CD4-positive, CD25-positive, alpha-beta regulatory T cell (primary cell): Measurements from ENCODE around the gene BAHCC1. TPM values are rescaled to one million over a fixed set of nuclear protein-coding genes. Genes with fewer than 3 reads are reported as not detected.

Source experiments
- ATAC-seq, 2 donors: fragments of 150-1000 bp; cut with Tn5 transposase; one replicate each; pipeline ENCODE4 v1.10.0; 2021; ENCODE audit warnings: low read depth in 2 of 2, moderate number of reproducible peaks in 2 of 2, moderate library complexity in 1 of 2
- DNase-seq, 3 donors: peaks; one replicate each; pipeline versions ENCODE4 v3.0.0 to v3.0.0-alpha.2; 2012 to 2022; ENCODE audit warnings: mixed read lengths in 1 of 3
- H3K27ac ChIP-seq: one replicate; pipeline ENCODE4 v1.7.0; 2013; ENCODE audit warnings: mild to moderate bottlenecking, low read length; ENCODE audit not compliant: insufficient read depth, poor library complexity, severe bottlenecking
- H3K27me3 ChIP-seq: one replicate; pipeline ENCODE4 v1.7.0; 2013; ENCODE audit warnings: low read length; ENCODE audit not compliant: control insufficient read depth, insufficient read depth
- H3K36me3 ChIP-seq: one replicate; pipeline ENCODE4 v1.7.0; 2013; ENCODE audit warnings: mild to moderate bottlenecking, low read length, moderate library complexity; ENCODE audit not compliant: control insufficient read depth, insufficient read depth
- H3K4me1 ChIP-seq: 2 replicates; pipeline ENCODE4 v1.7.0; 2013; ENCODE audit warnings: mild to moderate bottlenecking, low read length; ENCODE audit not compliant: insufficient read depth, control insufficient read depth, poor library complexity, severe bottlenecking
- H3K4me3 ChIP-seq: one replicate; pipeline ENCODE4 v1.7.0; 2013; ENCODE audit warnings: low read depth, mild to moderate bottlenecking, low read length, moderate library complexity
- H3K9me3 ChIP-seq, 2 experiments: 1 replicate in 1 of 2; 2 replicates in 1 of 2; pipeline ENCODE4 v1.7.0; 2013; ENCODE audit warnings: low read length in 2 of 2, mild to moderate bottlenecking in 1 of 2, moderate library complexity in 1 of 2; ENCODE audit not compliant: control insufficient read depth in 2 of 2
- H3K27ac Mint-ChIP-seq, 3 donors: one replicate each; pipeline ENCODE4 v1.8.0; 2020 to 2022; ENCODE audit warnings: mild to moderate bottlenecking in 3 of 3, mixed read lengths in 3 of 3, moderate library complexity in 2 of 3
- H3K27me3 Mint-ChIP-seq: one replicate; pipeline ENCODE4 v1.8.0; 2022; ENCODE audit warnings: mild to moderate bottlenecking, mixed read lengths
- H3K36me3 Mint-ChIP-seq: one replicate; pipeline ENCODE4 v1.8.0; 2020; ENCODE audit warnings: mixed read lengths
- H3K4me1 Mint-ChIP-seq, 4 donors: one replicate each; pipeline ENCODE4 v1.8.0; 2020 to 2022; ENCODE audit warnings: mixed read lengths in 4 of 4, mild to moderate bottlenecking in 1 of 4
- H3K4me3 Mint-ChIP-seq, 4 donors: one replicate each; pipeline ENCODE4 v1.8.0; 2020 to 2022; ENCODE audit warnings: mild to moderate bottlenecking in 4 of 4, mixed read lengths in 4 of 4, moderate library complexity in 3 of 4
- H3K9me3 Mint-ChIP-seq, 7 donors: one replicate each; pipeline ENCODE4 v1.8.0; 2020 to 2022; ENCODE audit warnings: mixed read lengths in 7 of 7, mild to moderate bottlenecking in 3 of 7, moderate library complexity in 2 of 7
- polyA plus RNA-seq, 4 donors: library from polyadenylated mRNA; unstranded; fragments of 300-500 nt; fragmentation: Illumina TruSeq; gene quantifications; one replicate each; pipeline ENCODE4 v1.2.3, GENCODE V29; 2021
- total RNA-seq: library from RNA; stranded (reverse); gene quantifications from one replicate; pipeline ENCODE4 v1.2.3, GENCODE V29; 2022

Gene BAHCC1
- total and polyA plus RNA-seq, 5 donors from 2014 or later, result 0.54 TPM; not detected in 4

- no peaks in the 10 kb centered on the region for H3K27me3 ChIP-seq
- ATAC-seq (no peak), DNase-seq (no peak)
- H3K4me1 ChIP-seq, result peaks cover 37% of the 10 kb centered on the region
- Mint-ChIP-seq H3K27me3 (peaks cover 12% of the 10 kb centered on the region), H3K4me1 (peaks cover 0 to 13% (median 0%) of the 10 kb centered on the region in 4 donors), H3K36me3 (no peaks in the 10 kb centered on the region), H3K27ac (no peak overlapping the region), H3K4me3 (peak overlapping the region in 2 of 4 donors; percentile 38 to 76), H3K9me3 (peaks cover 0 to 1% (median 0%) of the 10 kb centered on the region in 7 donors)
- no peaks in the 10 kb centered on the region for H3K9me3 ChIP-seq
- H3K27ac ChIP-seq, result no peak overlapping the region
- no peaks in the 10 kb centered on the region for H3K36me3 ChIP-seq
- H3K4me3 ChIP-seq, result no peak overlapping the region
Observed at GRCh38 chr17:81427173-81428120, 32.2 kb downstream of the BAHCC1 start.

DNA sequence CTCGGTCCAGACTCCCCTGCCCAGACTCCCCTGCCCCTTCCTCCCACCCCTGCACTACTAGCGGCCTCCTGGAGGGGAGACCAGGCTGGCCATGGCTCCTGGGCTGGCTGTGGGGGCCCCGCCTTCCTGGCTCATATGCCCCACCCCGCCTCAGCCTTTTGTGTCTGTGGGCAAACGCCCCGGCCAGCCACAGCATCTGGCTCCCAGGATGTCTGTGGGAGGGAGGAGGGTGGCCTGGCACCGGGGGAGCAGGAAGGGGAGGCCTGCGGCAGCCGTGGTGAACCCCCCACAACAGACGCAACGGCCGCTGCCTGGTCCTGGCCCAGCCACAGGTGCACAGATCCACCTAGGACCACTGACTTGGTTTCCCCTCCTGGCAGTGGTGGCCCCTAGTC, 32.9 kb downstream of the BAHCC1 start:
- H3K36me3 Mint-ChIP-seq, result no peaks in the 10 kb centered on the region
- Histone ChIP-seq H3K4me3 (no peak overlapping the region), H3K9me3 (no peaks in the 10 kb centered on the region), H3K36me3 (no peaks in the 10 kb centered on the region), H3K4me1 (peaks cover 37% of the 10 kb centered on the region), H3K27me3 (no peaks in the 10 kb centered on the region), H3K27ac (no peak overlapping the region)
- peak overlapping the region in 1 of 4 donors; percentile 38 for H3K4me3 Mint-ChIP-seq
- ATAC-seq (no peak), DNase-seq (no peak)
- H3K9me3 Mint-ChIP-seq, result peaks cover 0 to 1% (median 0%) of the 10 kb centered on the region in 7 donors
- peaks cover 12% of the 10 kb centered on the region for H3K27me3 Mint-ChIP-seq
- no peak overlapping the region for H3K27ac Mint-ChIP-seq
- peaks cover 0 to 13% (median 0%) of the 10 kb centered on the region in 4 donors for H3K4me1 Mint-ChIP-seq

DNA sequence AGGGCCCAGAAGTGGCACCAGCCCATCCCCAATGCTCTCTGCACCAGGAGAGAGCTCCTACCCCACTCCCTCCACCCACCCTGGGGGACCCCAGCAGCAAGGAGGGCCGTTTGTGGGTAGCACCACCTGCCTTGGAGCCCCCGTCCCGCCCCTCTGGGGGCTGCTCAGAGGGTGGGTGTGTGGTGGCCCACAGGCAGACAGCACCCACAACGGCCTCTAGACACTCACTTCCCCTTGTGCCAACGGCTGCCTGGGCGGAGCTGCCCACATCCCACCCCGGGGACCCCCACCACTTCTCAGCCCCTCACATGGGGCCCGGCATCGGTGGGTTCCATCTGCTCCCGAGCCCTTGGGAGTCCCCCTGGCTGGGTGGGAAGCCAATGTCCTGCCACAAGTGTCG, 33.3 kb downstream of the BAHCC1 start:
- Histone ChIP-seq H3K9me3 (no peaks in the 10 kb centered on the region), H3K27me3 (no peaks in the 10 kb centered on the region), H3K4me3 (no peak overlapping the region), H3K36me3 (no peaks in the 10 kb centered on the region), H3K4me1 (peaks cover 37% of the 10 kb centered on the region), H3K27ac (no peak overlapping the region)
- no peak for DNase-seq
- Mint-ChIP-seq H3K27me3 (peaks cover 12% of the 10 kb centered on the region), H3K4me3 (no peak overlapping the region), H3K4me1 (peaks cover 0 to 13% (median 0%) of the 10 kb centered on the region in 4 donors), H3K36me3 (no peaks in the 10 kb centered on the region), H3K9me3 (peaks cover 0 to 1% (median 0%) of the 10 kb centered on the region in 7 donors), H3K27ac (no peak overlapping the region)
- peak in 1 of 2 donors; percentile 11 for ATAC-seq

GRCh38 chr17:81428948-81429774, 33.9 kb downstream of the BAHCC1 start:
- Histone ChIP-seq H3K9me3 (no peaks in the 10 kb centered on the region), H3K4me1 (peaks cover 37% of the 10 kb centered on the region), H3K36me3 (no peaks in the 10 kb centered on the region), H3K27ac (no peak overlapping the region), H3K27me3 (no peaks in the 10 kb centered on the region), H3K4me3 (no peak overlapping the region)
- Mint-ChIP-seq H3K9me3 (peaks cover 0 to 1% (median 0%) of the 10 kb centered on the region in 7 donors), H3K4me1 (peaks cover 0 to 13% (median 0%) of the 10 kb centered on the region in 4 donors), H3K36me3 (no peaks in the 10 kb centered on the region), H3K27me3 (peaks cover 12% of the 10 kb centered on the region), H3K27ac (peak overlapping the region in 1 of 3 donors; percentile 20), H3K4me3 (no peak overlapping the region)
- ATAC-seq (no peak), DNase-seq (no peak)

- H3K27me3 ChIP-seq, result no peaks in the 10 kb centered on the region
- H3K36me3 Mint-ChIP-seq, result no peaks in the 10 kb centered on the region
- H3K27ac Mint-ChIP-seq, result no peak overlapping the region
- peaks cover 0 to 13% (median 0%) of the 10 kb centered on the region in 4 donors for H3K4me1 Mint-ChIP-seq
- no peak for ATAC-seq
- DNase-seq, result no peak
- peaks cover 0 to 1% (median 0%) of the 10 kb centered on the region in 7 donors for H3K9me3 Mint-ChIP-seq
- H3K27me3 Mint-ChIP-seq, result peaks cover 13% of the 10 kb centered on the region
- H3K36me3 ChIP-seq, result no peaks in the 10 kb centered on the region
- no peak overlapping the region for H3K27ac ChIP-seq
- H3K4me1 ChIP-seq, result peaks cover 37% of the 10 kb centered on the region
- H3K4me3 Mint-ChIP-seq, result no peak overlapping the region
- no peaks in the 10 kb centered on the region for H3K9me3 ChIP-seq
- no peak overlapping the region for H3K4me3 ChIP-seq
Observed at GRCh38 chr17:81429821-81430551, 34.7 kb downstream of the BAHCC1 start.

DNA sequence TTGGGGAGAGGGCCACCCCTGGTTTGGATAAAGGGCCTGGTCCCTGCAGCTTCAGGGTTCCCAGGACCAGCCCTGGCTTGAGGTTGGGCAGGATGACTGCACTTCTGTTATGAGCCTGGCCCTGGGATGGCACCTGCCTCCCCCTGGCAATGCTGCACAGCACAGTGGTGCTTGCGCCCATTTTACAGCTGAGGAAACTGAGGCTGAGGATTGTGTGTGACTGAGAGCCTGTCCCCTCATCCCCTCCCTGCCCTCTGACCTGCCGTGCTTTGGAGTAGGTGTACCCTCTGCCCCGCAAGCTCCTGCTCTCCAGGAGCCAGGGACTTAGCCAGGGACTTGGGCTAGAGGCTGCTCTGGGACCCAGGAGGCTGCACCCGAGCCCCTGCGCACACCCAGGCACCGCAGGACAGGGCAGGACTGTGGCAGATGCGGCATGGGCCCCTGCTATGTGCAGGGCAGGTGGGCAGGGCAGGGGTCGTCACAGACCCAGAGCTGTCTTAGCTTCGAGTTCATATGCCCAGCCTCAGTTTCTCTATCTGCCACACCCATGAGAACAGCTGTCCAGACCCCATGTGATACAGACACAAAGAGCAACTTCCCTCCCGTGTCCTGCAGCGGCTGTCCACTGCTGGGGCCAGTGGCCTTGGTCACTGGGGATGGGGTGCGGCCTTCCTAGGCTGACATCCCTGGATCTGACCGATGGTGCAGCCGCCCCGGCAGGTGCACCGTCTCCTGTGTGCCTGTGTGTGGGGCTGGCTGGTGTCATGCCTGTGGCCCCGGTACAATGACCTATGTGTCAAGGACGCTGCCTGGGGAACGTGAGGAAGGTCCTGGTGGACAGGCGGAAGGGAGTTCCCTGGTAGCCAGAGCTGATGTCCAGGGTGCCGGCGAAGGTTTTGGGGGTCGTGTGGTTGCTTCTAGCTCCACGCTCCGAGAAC, 36.6 kb downstream of the BAHCC1 start:
- DNase-seq (no peak), ATAC-seq (no peak)
- H3K4me1 ChIP-seq, result peaks cover 37% of the 10 kb centered on the region
- no peaks in the 10 kb centered on the region for H3K27me3 ChIP-seq
- H3K27me3 Mint-ChIP-seq, result peaks cover 20% of the 10 kb centered on the region
- no peaks in the 10 kb centered on the region for H3K36me3 ChIP-seq
- no peak overlapping the region for H3K27ac ChIP-seq
- no peak overlapping the region for H3K4me3 ChIP-seq
- peaks cover 0 to 13% (median 0%) of the 10 kb centered on the region in 4 donors for H3K4me1 Mint-ChIP-seq
- no peak overlapping the region for H3K27ac Mint-ChIP-seq
- no peaks in the 10 kb centered on the region for H3K36me3 Mint-ChIP-seq
- no peaks in the 10 kb centered on the region for H3K9me3 ChIP-seq
- H3K9me3 Mint-ChIP-seq, result peaks cover 0 to 1% (median 0%) of the 10 kb centered on the region in 7 donors
- no peak overlapping the region for H3K4me3 Mint-ChIP-seq
